Activated T-helper 1 cell treated with Interleukin-2 at 50 U/mL for 16 hours (primary cell): ENCODE data around the gene KLK8.

Experiments used
- DNase-seq: peaks from one replicate; pipeline ENCODE4 v3.0.0-alpha.2; 2020; ENCODE audit warnings: low read depth

KLK8 gene

GRCh38 chr19:51001515-51001914 lies at the start of gene KLK8:
KLK8 (minus strand) TSS chr19:51001604; CDS start chr19:51001167, 437 bp downstream.
- no peak for DNase-seq

DNA sequence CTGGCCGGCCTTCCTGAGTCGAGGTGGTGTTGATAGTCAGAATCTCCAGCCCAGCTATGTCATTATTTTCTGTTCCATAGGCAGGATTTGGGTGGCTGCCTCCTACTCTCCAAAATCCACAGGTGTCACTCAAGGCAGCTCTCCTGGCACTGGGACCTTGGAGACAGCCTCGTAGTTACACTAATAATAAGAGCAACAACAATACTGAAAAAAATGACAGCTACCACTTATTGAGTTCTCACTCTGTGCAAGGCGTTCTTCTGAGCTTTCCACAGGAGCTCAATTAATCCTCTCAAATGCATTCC lies 45.6 kb upstream of the KLK8 start:
- no peak for DNase-seq

DNA sequence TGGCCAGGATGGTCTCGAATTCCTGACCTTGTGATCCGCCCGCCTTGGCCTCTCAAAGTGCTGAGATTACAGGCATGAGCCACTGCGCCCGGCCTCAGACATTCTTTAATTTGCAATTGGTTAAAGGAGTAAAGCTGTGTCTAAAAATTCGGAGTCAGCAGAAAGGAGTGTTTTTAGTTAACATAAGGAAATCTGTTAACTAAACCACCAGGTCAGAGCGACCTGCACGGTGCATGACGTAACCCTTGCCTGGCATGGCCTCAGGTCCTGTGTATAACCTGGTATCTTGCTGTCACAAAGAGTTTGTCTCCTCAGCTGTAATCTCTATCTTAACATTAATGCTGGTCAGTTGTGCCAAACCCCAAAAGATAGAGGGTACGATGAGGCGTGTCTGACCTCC lies 42.9 kb upstream of the KLK8 start:
- no peak for DNase-seq

DNA sequence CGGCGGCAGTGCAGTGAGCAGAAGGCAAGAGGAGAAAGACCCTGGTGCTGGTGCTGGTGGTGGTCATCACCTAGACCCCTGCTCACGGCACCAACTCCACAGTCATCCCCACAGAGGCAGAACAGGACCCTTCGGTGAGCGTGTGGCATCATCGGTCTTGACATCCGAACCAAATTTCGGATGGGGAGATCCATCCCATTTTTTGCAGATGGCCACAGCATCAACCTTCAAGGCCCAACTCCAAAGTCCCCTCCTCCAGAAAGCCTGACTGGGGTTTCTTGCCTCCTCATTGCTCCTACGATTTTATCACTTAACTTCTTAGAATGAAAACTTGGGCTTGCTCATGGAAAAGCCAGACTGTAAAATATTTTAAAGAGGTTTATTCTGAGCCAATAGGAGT lies 42.1 kb upstream of the KLK8 start:
- DNase-seq, result no peak

- DNase-seq, result no peak
These were observed 38.7 kb upstream of the KLK8 start for GRCh38 chr19:51040151-51040550.

DNA sequence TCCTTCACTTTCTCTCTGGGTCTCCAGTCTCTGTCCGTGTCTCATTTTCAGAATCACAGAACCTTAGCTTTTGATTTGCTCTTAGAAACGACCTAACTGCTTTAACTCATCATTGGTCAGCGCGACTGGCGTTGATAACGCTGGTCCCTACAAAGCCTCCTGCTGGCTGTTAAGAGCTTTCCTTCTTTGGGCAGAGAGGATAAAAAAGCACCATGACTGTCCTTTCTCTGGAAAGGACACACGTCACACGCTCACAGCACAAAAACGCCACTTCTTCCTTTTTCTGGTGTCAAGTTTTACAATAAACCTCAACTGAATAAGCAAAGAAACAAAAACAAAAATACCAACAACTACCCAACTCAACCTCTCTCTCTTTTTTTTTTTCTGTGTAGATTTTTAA lies 35.1 kb upstream of the KLK8 start:
- DNase-seq, result no peak

- no peak for DNase-seq
These were observed 33.3 kb upstream of the KLK8 start, which contains the start of gene KLK12 for GRCh38 chr19:51034704-51035103. KLK12 (minus strand) TSS chr19:51035002; CDS start chr19:51034621, 381 bp downstream.

DNA sequence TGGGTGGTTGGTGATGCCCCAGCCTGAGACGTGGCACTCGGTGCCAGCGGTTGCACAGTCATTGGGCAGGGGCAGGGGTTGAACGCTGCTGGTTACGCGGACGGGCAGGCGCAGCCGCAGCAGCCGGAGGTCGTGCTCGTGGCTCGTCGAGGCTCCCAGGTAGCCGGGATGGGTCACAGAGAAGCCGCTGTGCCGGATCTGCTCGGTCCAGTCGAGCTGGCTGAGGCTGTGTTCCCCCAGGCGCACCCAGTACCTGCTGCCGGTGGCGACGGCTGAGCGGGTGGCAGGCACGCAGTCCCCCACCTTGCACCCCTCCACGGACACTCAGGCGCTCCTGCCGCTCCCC lies 30.4 kb upstream of the KLK8 start:
- DNase-seq, result no peak

DNA sequence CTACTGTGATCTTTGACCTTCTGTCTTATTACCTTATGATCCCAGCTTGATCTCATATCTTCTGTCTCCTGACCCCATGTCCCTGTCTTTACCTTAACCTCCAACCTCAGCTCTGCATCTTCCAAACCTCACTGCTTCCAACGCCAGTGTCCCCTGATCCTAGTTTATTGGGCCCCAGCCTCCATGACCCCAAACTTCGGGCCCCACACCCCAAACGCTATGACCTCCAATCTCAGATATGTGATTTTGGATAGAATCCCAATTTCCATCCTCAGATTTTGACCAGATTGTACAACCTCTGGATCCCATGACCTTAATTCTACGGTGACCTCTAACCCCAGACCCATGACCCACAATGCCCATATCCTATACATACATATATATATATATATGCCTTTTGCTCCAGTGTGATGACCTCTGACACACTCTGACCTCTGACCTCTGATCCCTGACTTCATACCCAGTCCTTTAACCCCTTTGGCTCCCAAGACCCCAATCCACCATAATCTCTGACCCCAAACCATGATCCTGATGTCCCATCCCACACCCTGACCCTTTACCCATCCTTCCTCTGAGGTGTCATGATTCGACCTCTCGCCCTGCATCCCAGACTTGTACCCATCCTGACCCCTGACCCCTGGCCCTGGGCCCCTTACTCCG lies 29.9 kb upstream of the KLK8 start:
- no peak for DNase-seq

DNA sequence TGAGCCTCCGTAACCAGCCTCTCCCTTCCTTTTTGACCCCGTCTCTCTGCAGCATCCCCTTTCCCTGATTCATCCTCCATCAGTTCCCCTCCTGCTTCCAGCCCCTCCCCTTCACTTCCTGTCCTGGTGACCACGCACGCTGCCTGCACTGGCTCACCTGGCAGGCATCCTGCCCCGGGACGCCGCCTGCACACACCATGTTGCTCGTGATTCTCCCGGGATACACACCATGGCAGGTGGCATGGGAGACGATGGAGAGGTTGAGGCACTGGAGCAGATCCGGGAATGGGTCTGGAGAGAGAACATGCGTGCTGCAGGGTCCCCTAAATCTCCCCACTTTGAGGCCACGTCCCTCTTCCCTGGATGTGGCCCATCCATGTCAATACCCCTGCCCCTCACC lies 29.2 kb upstream of the KLK8 start:
- DNase-seq, result no peak

- DNase-seq, result no peak
These were observed 28.3 kb upstream of the KLK8 start for GRCh38 chr19:51029718-51030117.

DNA sequence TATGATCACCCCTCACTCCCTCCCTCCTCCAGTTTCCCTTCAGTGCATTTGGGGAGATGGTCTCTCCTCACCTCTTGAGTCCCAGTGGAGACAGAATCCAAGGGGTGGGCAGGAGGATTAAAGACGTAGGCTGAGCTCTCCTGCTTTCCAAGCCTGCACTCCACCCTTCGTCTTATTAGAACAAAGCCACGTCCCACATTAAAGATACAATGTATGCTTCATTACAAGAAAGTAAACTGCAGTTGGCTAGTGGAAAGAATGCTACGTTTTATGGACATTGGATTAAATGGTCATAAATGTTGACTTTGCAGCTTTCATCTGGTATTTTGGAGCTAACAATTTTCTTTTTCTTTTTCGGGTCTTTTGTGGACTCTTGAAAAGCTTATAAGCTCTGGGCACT lies 26.5 kb upstream of the KLK8 start:
- DNase-seq, result no peak

GRCh38 chr19:51027126-51027806 lies 25.9 kb upstream of the KLK8 start:
- DNase-seq, result no peak

GRCh38 chr19:51026554-51026831 lies 25.1 kb upstream of the KLK8 start, which contains the start of gene KLK11:
KLK11 (minus strand) TSS chr19:51026616; CDS start chr19:51025631, 985 bp downstream.
- no peak for DNase-seq

DNA sequence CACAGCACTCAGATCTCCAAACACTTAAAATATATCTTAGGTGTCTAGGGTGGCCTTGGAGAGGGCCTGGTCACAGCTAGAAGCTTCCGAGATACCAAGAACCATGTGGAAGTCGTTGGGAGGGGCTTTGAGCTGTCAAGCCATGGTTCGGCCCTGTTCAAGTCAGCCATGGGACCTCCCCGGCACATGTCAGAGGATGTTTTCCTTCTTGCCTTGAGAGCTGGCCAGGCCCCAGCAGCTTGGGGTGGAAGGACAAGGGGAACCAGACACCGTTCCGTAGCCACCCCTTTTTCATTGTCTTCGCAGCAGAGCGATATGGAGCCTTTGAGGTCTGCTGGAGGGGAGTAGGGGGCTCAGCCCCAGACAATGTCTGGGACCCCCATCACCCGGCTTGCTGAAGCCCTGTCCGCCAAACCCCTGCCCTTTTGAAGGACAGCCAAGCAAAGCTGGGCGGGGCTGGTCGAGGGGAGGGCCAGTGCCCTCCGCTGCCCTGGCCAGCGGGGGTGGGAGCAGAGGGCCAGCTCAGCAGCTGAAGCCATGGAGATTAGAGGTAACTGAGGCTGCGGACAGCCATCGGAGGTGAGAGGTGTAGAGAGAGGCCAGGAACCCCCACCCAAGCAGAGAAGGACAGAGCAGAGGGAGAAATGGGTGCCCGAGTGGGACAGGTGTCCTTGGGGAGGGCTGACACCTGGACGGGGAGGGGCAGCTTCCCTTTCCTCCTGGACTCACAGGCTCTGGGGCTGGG lies 24.6 kb upstream of the KLK8 start:
- DNase-seq, result no peak

DNA sequence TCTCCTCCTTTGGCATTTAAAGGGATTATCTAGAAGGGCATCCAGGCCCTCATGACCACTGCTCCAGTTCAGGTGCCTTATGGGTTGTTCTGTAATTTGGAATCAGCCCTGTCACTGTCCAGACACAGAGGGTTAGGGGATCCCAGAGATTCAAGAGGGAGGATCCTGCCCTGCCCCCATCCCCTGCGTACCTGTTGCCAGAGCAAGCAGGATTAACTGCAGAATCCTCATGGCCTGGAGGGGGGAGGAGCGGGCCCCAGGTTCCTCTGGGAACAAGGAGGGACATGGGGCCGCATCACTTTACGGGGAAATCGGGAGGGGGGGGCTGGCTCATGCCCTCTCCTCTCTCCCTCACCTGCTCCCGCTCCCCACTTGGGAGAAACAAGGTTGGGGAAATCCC lies 24.0 kb upstream of the KLK8 start:
- DNase-seq, result no peak

- DNase-seq, result no peak
These were observed 23.5 kb upstream of the KLK8 start for GRCh38 chr19:51024924-51025323.

GRCh38 chr19:51023946-51024345 lies 22.5 kb upstream of the KLK8 start:
- no peak for DNase-seq

- DNase-seq, result no peak
These were observed 21.1 kb upstream of the KLK8 start for GRCh38 chr19:51022526-51022925.

GRCh38 chr19:51020988-51021651 lies 19.7 kb upstream of the KLK8 start:
- DNase-seq, result no peak

GRCh38 chr19:51019544-51019925 lies 18.1 kb upstream of the KLK8 start, which contains the start of gene KLK10:
KLK10 (minus strand) TSS chr19:51019709; CDS start chr19:51019130, 579 bp downstream.
- no peak for DNase-seq

DNA sequence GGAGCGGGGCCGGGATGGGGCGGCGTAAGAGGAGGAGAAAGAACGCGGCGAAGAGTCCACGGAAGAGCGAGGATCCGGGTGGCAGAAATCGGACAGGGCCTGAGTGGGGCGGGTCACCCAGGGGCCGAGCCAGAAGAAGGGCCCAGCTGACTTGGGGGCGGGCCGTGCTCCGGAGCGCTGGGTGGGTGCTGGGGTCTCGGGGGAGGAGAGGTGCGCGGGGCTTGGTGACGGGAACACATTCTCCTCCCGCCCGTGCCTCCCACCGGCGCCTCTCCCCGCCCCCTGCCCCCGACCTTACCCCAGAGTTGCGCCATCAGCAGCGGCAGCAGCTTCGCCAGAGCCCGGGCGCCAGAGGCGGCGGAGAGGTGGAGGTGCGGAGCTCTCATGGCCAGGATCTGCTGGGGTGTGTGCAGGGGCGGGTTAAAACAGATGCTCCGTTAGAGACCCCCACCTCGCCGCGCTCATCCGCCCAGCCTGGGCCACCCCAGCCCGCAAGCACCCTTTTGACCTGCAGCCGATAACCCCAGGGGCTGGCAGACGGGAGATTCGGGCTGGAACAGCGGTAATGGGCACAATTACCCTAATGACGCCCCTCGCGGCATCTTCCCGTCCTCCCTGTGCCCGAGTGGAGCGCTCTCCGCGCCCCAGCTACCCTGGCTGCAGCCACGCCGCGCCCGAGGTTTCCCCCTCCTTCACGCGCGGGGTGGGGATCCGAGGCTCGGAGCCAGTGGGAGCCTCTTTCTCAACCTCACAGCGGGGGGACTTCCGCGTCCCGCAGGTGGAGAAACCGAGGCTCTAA lies 17.5 kb upstream of the KLK8 start:
- no peak for DNase-seq
